ENCODE data around the gene ACOT6. TPM values are rescaled to one million over a fixed set of nuclear protein-coding genes. Genes with fewer than 3 reads are reported as not detected.

The ACOT6 gene
- total RNA-seq, 1 experiment from 2014 or later = not detected

DNA sequence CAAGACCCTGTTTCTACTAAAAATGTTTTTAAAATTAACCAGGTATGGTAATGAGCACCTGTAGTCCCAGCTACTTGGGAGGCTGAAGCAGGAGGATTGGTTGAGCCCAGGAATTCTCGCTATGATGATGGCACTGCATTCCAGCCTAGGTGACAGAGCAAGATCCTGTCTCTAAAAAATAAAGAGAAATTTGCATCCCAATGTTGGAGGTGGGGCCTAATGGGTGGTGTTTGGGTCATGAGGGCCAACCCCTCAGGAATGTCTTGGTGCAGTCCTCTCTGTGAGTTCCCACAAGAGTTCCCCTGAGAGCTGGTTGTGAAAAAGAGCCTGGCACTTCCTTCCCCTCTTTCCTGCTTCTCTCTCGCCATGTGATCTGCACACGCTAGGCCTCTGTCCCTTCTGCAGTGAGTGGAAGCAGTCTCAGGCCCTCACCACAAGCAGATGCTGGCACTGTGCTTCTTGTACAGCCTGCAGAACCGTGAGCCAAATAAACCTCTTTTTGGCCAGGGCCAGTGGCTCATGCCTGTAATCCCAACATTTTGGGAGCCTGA, 11.3 kb downstream of the ACOT6 start:
- TF ChIP-seq EZH2 (IDR thresholded peaks at IDR 0.05; ENCODE audit: borderline replicate concordance, low read depth, low read length, poor library complexity, severe bottlenecking) = no peak
- TF ChIP-seq, protein P1, sequence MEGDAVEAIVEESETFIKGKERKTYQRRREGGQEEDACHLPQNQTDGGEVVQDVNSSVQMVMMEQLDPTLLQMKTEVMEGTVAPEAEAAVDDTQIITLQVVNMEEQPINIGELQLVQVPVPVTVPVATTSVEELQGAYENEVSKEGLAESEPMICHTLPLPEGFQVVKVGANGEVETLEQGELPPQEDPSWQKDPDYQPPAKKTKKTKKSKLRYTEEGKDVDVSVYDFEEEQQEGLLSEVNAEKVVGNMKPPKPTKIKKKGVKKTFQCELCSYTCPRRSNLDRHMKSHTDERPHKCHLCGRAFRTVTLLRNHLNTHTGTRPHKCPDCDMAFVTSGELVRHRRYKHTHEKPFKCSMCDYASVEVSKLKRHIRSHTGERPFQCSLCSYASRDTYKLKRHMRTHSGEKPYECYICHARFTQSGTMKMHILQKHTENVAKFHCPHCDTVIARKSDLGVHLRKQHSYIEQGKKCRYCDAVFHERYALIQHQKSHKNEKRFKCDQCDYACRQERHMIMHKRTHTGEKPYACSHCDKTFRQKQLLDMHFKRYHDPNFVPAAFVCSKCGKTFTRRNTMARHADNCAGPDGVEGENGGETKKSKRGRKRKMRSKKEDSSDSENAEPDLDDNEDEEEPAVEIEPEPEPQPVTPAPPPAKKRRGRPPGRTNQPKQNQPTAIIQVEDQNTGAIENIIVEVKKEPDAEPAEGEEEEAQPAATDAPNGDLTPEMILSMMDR (conservative IDR thresholded peaks at IDR 0.05; ENCODE audit: low read depth, low read length) = no peak
- no peaks in the 10 kb centered on the region for H3K27me3 ChIP-seq (replicated peaks; ENCODE audit: insufficient read depth, low read depth, low read length, poor library complexity)
- H3K36me3 ChIP-seq (ENCODE audit: insufficient read depth, low read length, poor library complexity, severe bottlenecking) = no peaks in the 10 kb centered on the region
- intact Hi-C loops (cut with micrococcal nuclease; ENCODE audit: unreplicated experiment) = no loop called here
- no peak overlapping the region for H3K27ac ChIP-seq (ENCODE audit: low read depth, low read length, poor library complexity, severe bottlenecking)
- POLR2A ChIA-PET (ENCODE audit: low non-redundant PET) = no interaction called here
- H3K4me3 ChIP-seq (ENCODE audit: low read depth, low read length, poor library complexity, severe bottlenecking) = no peak overlapping the region
- H3K9me3 ChIP-seq (ENCODE audit: low read depth, low read length, poor library complexity, severe bottlenecking) = no peaks in the 10 kb centered on the region
- no peak for DNase-seq (ENCODE audit: low spot score)
- no peaks in the 10 kb centered on the region for H3K4me1 ChIP-seq (ENCODE audit: insufficient read depth, low read length, poor library complexity, severe bottlenecking)
- BruUV-seq (replicated peaks) = no TSS peak
- CTCF ChIA-PET = no interaction called here

DNA sequence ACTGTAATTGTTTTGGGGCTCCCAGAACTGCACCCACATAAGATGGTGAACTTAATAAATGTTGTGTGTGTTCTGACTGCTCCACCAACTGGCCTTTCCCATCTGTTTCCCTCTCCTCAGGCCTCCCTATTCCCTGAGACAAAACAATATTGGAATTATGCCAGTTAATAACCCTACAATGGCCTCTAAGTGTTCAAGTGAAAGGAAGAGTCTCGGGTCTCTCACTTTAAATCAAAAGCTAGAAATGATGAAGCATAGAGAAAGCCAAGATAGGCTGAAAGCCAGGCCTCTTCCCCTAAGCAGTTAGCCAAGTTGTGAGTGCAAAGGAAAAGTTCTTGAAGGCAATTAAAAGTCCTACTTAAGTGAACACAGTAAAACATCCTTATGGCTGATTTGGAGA, 13.4 kb downstream of the ACOT6 start:
- Histone ChIP-seq H3K4me3 (ENCODE audit: low read depth, low read length, poor library complexity, severe bottlenecking) (no peak overlapping the region), H3K9me3 (ENCODE audit: low read depth, low read length, poor library complexity, severe bottlenecking) (no peaks in the 10 kb centered on the region), H3K36me3 (ENCODE audit: insufficient read depth, low read length, poor library complexity, severe bottlenecking) (no peaks in the 10 kb centered on the region), H3K27me3 (replicated peaks; ENCODE audit: insufficient read depth, low read depth, low read length, poor library complexity) (no peaks in the 10 kb centered on the region), H3K27ac (ENCODE audit: low read depth, low read length, poor library complexity, severe bottlenecking) (no peak overlapping the region), H3K4me1 (ENCODE audit: insufficient read depth, low read length, poor library complexity, severe bottlenecking) (no peaks in the 10 kb centered on the region)
- no TSS peak for BruUV-seq (replicated peaks)
- intact Hi-C loops (cut with micrococcal nuclease; ENCODE audit: unreplicated experiment) = no loop called here
- DNase-seq (ENCODE audit: low spot score) = no peak
- POLR2A ChIA-PET (ENCODE audit: low non-redundant PET) = no interaction called here
- TF ChIP-seq EZH2 (IDR thresholded peaks at IDR 0.05; ENCODE audit: borderline replicate concordance, low read depth, low read length, poor library complexity, severe bottlenecking) = no peak
- TF ChIP-seq, protein P1 (conservative IDR thresholded peaks at IDR 0.05; ENCODE audit: low read depth, low read length) = no peak
- CTCF ChIA-PET = no interaction called here

DNA sequence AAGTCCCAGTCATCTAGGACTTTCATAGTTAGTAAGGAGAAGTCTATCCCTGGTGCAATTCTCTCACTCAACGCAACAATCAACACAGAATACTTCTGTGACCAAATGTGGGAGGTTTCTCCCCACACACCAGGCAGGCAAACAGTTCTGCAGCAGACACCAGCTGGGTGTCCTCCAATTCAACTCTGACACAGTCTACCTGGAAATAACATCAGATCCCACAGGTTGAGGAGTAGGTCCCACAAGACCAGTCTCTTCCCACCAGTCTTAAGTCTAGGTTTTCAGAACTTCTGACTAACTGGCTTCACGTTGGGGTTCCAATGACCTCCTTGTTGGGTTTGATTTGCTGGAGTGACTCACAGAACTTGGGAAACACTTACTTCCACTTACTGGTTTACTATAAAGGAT, 14.8 kb downstream of the ACOT6 start:
- POLR2A ChIA-PET (ENCODE audit: low non-redundant PET) = no interaction called here

More for the DNA sequence above, 14.8 kb downstream of the ACOT6 start:
- CTCF ChIA-PET = interaction anchor here (0.6 kb wide), 1 partner anchor 117 kb away, joined by 5 read pairs; no protein-coding TSS in a partner anchor
- Histone ChIP-seq H3K36me3 (ENCODE audit: insufficient read depth, low read length, poor library complexity, severe bottlenecking) (no peaks in the 10 kb centered on the region), H3K4me1 (ENCODE audit: insufficient read depth, low read length, poor library complexity, severe bottlenecking) (no peaks in the 10 kb centered on the region), H3K27ac (ENCODE audit: low read depth, low read length, poor library complexity, severe bottlenecking) (no peak overlapping the region), H3K27me3 (replicated peaks; ENCODE audit: insufficient read depth, low read depth, low read length, poor library complexity) (no peaks in the 10 kb centered on the region), H3K9me3 (ENCODE audit: low read depth, low read length, poor library complexity, severe bottlenecking) (no peaks in the 10 kb centered on the region), H3K4me3 (ENCODE audit: low read depth, low read length, poor library complexity, severe bottlenecking) (no peak overlapping the region)
- no peak for TF ChIP-seq EZH2 (IDR thresholded peaks at IDR 0.05; ENCODE audit: borderline replicate concordance, low read depth, low read length, poor library complexity, severe bottlenecking)
- TF ChIP-seq, protein P1 (conservative IDR thresholded peaks at IDR 0.05; ENCODE audit: low read depth, low read length) = no peak
- no TSS peak for BruUV-seq (replicated peaks)
- intact Hi-C loops (cut with micrococcal nuclease; ENCODE audit: unreplicated experiment) = no loop called here
- no peak for DNase-seq (ENCODE audit: low spot score)
